DOHH2 (cell line): ENCODE measurements around the gene TRPV4.

Experiments used
- CTCF ChIP-seq: fragments of 200-600 bp; sonication (generic); IDR thresholded peaks from one replicate; pipeline ENCODE4 v1.5.1; 2014; ENCODE audit warnings: antibody characterized with exemption, mild to moderate bottlenecking, low read depth, low read length; ENCODE audit not compliant: poor library complexity, severe bottlenecking
- EZH2phosphoT487 ChIP-seq: fragments of 200-600 bp; sonication (generic); IDR thresholded peaks from 2 replicates; pipeline ENCODE4 v1.6.1; 2017; ENCODE audit warnings: borderline replicate concordance, mild to moderate bottlenecking, antibody characterized with exemption, low read length, moderate library complexity, mixed read lengths

GRCh38 chr12:109858764-109859163, 25.6 kb upstream of the TRPV4 start:
- TF ChIP-seq CTCF (no peak), EZH2phosphoT487 (no peak)
